Stimulated activated memory B cell treated with anti-CD40 and anti-IgM and Interleukin-4, amounts not matched to agents 10 μg/mL and 1 μg/mL and 100 μg/mL, for 72 hours (primary cell): ENCODE measurements around the gene INSYN1.

Source experiments
- ATAC-seq: fragments of 150-1000 bp; cut with Tn5 transposase; 2 replicates; pipeline ENCODE4 v1.10.0; 2021
- H3K27ac Mint-ChIP-seq: one replicate; pipeline ENCODE4 v1.8.0; 2022; ENCODE audit warnings: mild to moderate bottlenecking, mixed read lengths
- H3K27me3 Mint-ChIP-seq: one replicate; pipeline ENCODE4 v1.8.0; 2022; ENCODE audit warnings: mixed read lengths
- H3K36me3 Mint-ChIP-seq: one replicate; pipeline ENCODE4 v1.8.0; 2022; ENCODE audit warnings: mixed read lengths
- H3K4me1 Mint-ChIP-seq: one replicate; pipeline ENCODE4 v1.8.0; 2022; ENCODE audit warnings: mixed read lengths
- H3K4me3 Mint-ChIP-seq: one replicate; pipeline ENCODE4 v1.8.0; 2022; ENCODE audit warnings: mild to moderate bottlenecking, moderate library complexity, mixed read lengths
- H3K9me3 Mint-ChIP-seq: one replicate; pipeline ENCODE4 v1.8.0; 2022; ENCODE audit warnings: mixed read lengths

The INSYN1 gene

GRCh38 chr15:73784291-73784690, 31.1 kb upstream of the INSYN1 start:
- Mint-ChIP-seq H3K27me3 (no peaks in the 10 kb centered on the region), H3K4me3 (no peak overlapping the region), H3K27ac (no peak overlapping the region), H3K4me1 (no peaks in the 10 kb centered on the region), H3K9me3 (no peaks in the 10 kb centered on the region), H3K36me3 (no peaks in the 10 kb centered on the region)
- ATAC-seq = no peak

GRCh38 chr15:73782344-73782959, 29.3 kb upstream of the INSYN1 start:
- ATAC-seq = no peak

GRCh38 chr15:73781038-73781925, 28.1 kb upstream of the INSYN1 start:
- no peaks in the 10 kb centered on the region for H3K36me3 Mint-ChIP-seq
- no peaks in the 10 kb centered on the region for H3K9me3 Mint-ChIP-seq
- H3K27me3 Mint-ChIP-seq = no peaks in the 10 kb centered on the region
- H3K4me3 Mint-ChIP-seq = no peak overlapping the region
- ATAC-seq = no peak
- no peaks in the 10 kb centered on the region for H3K4me1 Mint-ChIP-seq
- H3K27ac Mint-ChIP-seq = no peak overlapping the region

More at GRCh38 chr15:73782344-73782959, 29.3 kb upstream of the INSYN1 start:
- Mint-ChIP-seq H3K27me3 (no peaks in the 10 kb centered on the region), H3K4me1 (no peaks in the 10 kb centered on the region), H3K9me3 (no peaks in the 10 kb centered on the region), H3K4me3 (no peak overlapping the region), H3K36me3 (no peaks in the 10 kb centered on the region), H3K27ac (no peak overlapping the region)

GRCh38 chr15:73779974-73780373, 26.8 kb upstream of the INSYN1 start:
- Mint-ChIP-seq H3K27ac (no peak overlapping the region), H3K9me3 (no peaks in the 10 kb centered on the region), H3K4me1 (no peaks in the 10 kb centered on the region), H3K27me3 (peaks cover 1% of the 10 kb centered on the region), H3K36me3 (no peaks in the 10 kb centered on the region), H3K4me3 (no peak overlapping the region)
- no peak for ATAC-seq

GRCh38 chr15:73777741-73778140, 24.6 kb upstream of the INSYN1 start:
- no peak for ATAC-seq
- Mint-ChIP-seq H3K4me1 (no peaks in the 10 kb centered on the region), H3K27me3 (peaks cover 22% of the 10 kb centered on the region), H3K4me3 (no peak overlapping the region), H3K27ac (no peak overlapping the region), H3K9me3 (no peaks in the 10 kb centered on the region), H3K36me3 (no peaks in the 10 kb centered on the region)

- H3K4me1 Mint-ChIP-seq = no peaks in the 10 kb centered on the region
- H3K36me3 Mint-ChIP-seq = no peaks in the 10 kb centered on the region
- no peak overlapping the region for H3K4me3 Mint-ChIP-seq
- no peak overlapping the region for H3K27ac Mint-ChIP-seq
- peaks cover 38% of the 10 kb centered on the region for H3K27me3 Mint-ChIP-seq
- no peak for ATAC-seq
- no peaks in the 10 kb centered on the region for H3K9me3 Mint-ChIP-seq
Measured at GRCh38 chr15:73773428-73773827, 20.3 kb upstream of the INSYN1 start.

GRCh38 chr15:73771385-73772045, 18.4 kb upstream of the INSYN1 start:
- Mint-ChIP-seq H3K4me3 (no peak overlapping the region), H3K36me3 (no peaks in the 10 kb centered on the region), H3K9me3 (peaks cover 4% of the 10 kb centered on the region), H3K4me1 (no peaks in the 10 kb centered on the region), H3K27ac (no peak overlapping the region), H3K27me3 (peaks cover 48% of the 10 kb centered on the region)
- no peak for ATAC-seq

GRCh38 chr15:73770050-73770449, 16.9 kb upstream of the INSYN1 start:
- Mint-ChIP-seq H3K4me1 (no peaks in the 10 kb centered on the region), H3K36me3 (no peaks in the 10 kb centered on the region), H3K9me3 (peaks cover 6% of the 10 kb centered on the region), H3K27me3 (peaks cover 58% of the 10 kb centered on the region), H3K4me3 (no peak overlapping the region), H3K27ac (no peak overlapping the region)
- peak; percentile 5 for ATAC-seq

GRCh38 chr15:73767806-73768501, 14.8 kb upstream of the INSYN1 start:
- H3K4me1 Mint-ChIP-seq = no peaks in the 10 kb centered on the region
- H3K36me3 Mint-ChIP-seq = no peaks in the 10 kb centered on the region
- no peak overlapping the region for H3K27ac Mint-ChIP-seq
- no peak overlapping the region for H3K4me3 Mint-ChIP-seq
- H3K27me3 Mint-ChIP-seq = peaks cover 39% of the 10 kb centered on the region
- peaks cover 6% of the 10 kb centered on the region for H3K9me3 Mint-ChIP-seq
- ATAC-seq = no peak

GRCh38 chr15:73766598-73766997, 13.4 kb upstream of the INSYN1 start:
- Mint-ChIP-seq H3K27ac (no peak overlapping the region), H3K27me3 (peaks cover 30% of the 10 kb centered on the region), H3K36me3 (no peaks in the 10 kb centered on the region), H3K9me3 (peaks cover 6% of the 10 kb centered on the region), H3K4me1 (no peaks in the 10 kb centered on the region), H3K4me3 (no peak overlapping the region)
- no peak for ATAC-seq

- Mint-ChIP-seq H3K4me1 (no peaks in the 10 kb centered on the region), H3K9me3 (peaks cover 6% of the 10 kb centered on the region), H3K4me3 (no peak overlapping the region), H3K27ac (no peak overlapping the region), H3K27me3 (peaks cover 21% of the 10 kb centered on the region), H3K36me3 (no peaks in the 10 kb centered on the region)
- no peak for ATAC-seq
Measured at GRCh38 chr15:73765778-73766177, 12.6 kb upstream of the INSYN1 start.

- no peak overlapping the region for H3K27ac Mint-ChIP-seq
- no peaks in the 10 kb centered on the region for H3K36me3 Mint-ChIP-seq
- no peaks in the 10 kb centered on the region for H3K4me1 Mint-ChIP-seq
- peaks cover 21% of the 10 kb centered on the region for H3K27me3 Mint-ChIP-seq
- ATAC-seq = no peak
- H3K9me3 Mint-ChIP-seq = peaks cover 6% of the 10 kb centered on the region
- H3K4me3 Mint-ChIP-seq = no peak overlapping the region
Measured at GRCh38 chr15:73763931-73764330, 10.8 kb upstream of the INSYN1 start.

GRCh38 chr15:73760330-73761329, 7.5 kb upstream of the INSYN1 start:
- H3K27ac Mint-ChIP-seq = no peak overlapping the region

GRCh38 chr15:73758461-73758860, 5.3 kb upstream of the INSYN1 start:
- no peak overlapping the region for H3K4me3 Mint-ChIP-seq
- H3K27ac Mint-ChIP-seq = no peak overlapping the region
- ATAC-seq = peak; percentile 8
- peaks cover 28% of the 10 kb centered on the region for H3K27me3 Mint-ChIP-seq
- no peaks in the 10 kb centered on the region for H3K4me1 Mint-ChIP-seq
- no peaks in the 10 kb centered on the region for H3K36me3 Mint-ChIP-seq
- H3K9me3 Mint-ChIP-seq = no peaks in the 10 kb centered on the region

More at GRCh38 chr15:73760330-73761329, 7.5 kb upstream of the INSYN1 start:
- no peaks in the 10 kb centered on the region for H3K36me3 Mint-ChIP-seq
- no peaks in the 10 kb centered on the region for H3K4me1 Mint-ChIP-seq
- H3K4me3 Mint-ChIP-seq = no peak overlapping the region
- H3K27me3 Mint-ChIP-seq = peaks cover 10% of the 10 kb centered on the region
- no peak for ATAC-seq
- H3K9me3 Mint-ChIP-seq = no peaks in the 10 kb centered on the region
